HG03469 (cell line): ENCODE data around the gene LTV1.
"Not testable (repeated sequence)": the region's sequence is repeated elsewhere in the genome, so short reads cannot be mapped to it uniquely, and the experiment has no call there.

Experiments
- ATAC-seq: cut with Tn5 transposase; IDR thresholded peaks from one replicate; pipeline ENCODE4 v1.9.1; 2021; ENCODE audit warnings: mild to moderate bottlenecking, moderate library complexity, moderate number of reproducible peaks; ENCODE audit not compliant: unreplicated experiment

Gene LTV1, protein sequence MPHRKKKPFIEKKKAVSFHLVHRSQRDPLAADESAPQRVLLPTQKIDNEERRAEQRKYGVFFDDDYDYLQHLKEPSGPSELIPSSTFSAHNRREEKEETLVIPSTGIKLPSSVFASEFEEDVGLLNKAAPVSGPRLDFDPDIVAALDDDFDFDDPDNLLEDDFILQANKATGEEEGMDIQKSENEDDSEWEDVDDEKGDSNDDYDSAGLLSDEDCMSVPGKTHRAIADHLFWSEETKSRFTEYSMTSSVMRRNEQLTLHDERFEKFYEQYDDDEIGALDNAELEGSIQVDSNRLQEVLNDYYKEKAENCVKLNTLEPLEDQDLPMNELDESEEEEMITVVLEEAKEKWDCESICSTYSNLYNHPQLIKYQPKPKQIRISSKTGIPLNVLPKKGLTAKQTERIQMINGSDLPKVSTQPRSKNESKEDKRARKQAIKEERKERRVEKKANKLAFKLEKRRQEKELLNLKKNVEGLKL

DNA sequence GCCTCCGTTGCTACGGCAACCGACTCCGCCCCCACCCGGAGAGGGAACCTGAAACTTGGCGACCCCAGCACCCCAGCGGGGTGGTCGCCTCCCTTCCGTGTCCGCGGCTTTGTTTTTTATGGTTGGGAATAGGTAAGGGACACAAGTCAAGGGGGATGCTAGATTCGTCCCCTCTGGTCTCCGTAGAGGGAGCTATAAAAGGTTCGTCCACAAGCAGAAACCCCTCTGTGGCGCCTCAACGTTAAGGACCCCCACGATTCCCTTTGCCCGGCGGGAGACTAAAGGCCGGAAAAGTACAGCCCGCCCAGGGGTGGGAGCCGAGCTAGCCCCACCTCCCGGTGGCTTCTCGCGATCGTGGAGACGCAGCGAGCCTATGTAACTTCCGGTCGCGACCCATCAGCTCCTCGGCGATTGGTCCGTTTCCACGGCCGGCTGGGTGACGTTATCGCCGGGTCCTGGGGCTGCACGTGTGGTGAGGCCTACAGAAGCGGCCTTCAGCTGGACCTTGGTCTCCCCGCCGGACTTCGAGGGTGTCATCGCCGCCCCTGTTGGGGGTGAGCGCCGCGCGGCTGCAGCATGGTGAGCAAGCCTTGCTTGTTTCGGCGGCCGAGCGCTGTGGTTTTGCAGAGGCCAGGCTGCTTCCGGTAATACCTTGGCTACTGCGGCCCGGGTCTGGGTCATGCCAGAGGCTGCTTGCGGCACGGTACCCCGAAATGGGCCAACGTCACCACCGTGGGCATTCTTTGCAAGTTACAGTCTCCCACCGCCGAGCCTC is at the start of gene LTV1:
Gene LTV1 (plus strand): TSS at position 437 of the 775 bp plus-strand sequence. CDS start 140 bp downstream, at position 577.
- peak; percentile 100 for ATAC-seq

DNA sequence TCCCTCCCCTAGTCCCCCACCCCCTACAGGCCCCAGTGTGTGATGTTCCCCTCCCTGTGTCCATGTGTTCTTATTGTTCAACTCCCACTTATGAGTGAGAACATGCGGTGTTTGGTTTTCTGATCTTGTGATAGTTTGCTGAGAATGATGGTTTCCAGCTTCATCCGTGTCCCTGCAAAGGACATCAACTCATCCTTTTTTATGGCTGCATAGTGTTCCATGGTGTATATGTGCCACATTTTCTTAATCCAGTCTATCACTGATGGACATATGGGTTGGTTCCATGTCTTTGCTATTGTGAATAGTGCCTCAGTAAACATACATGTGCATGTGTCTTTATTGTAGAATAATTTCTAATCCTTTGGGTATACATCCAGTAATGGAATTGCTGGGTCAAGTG is 46.6 kb upstream of the LTV1 start:
- ATAC-seq, result not testable (repeated sequence)

DNA sequence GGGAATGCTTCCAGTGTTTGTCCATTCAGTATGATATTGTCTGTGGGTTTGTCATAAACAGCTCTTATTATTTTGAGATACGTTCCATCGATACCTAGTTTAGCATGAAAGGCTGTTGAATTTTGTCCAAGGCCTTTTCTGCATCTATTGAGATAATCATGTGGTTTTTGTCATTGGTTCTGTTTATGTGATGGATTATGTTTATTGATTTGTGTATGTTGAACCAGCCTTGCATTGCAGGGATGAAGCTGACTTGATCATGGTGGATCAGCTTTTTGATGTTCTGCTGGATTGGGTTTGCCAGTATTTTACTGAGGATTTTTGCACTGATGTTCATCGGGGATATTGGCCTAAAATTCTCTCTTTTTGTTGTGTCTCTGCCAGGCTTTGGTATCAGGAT is 44.7 kb upstream of the LTV1 start:
- ATAC-seq, result not testable (repeated sequence)

DNA sequence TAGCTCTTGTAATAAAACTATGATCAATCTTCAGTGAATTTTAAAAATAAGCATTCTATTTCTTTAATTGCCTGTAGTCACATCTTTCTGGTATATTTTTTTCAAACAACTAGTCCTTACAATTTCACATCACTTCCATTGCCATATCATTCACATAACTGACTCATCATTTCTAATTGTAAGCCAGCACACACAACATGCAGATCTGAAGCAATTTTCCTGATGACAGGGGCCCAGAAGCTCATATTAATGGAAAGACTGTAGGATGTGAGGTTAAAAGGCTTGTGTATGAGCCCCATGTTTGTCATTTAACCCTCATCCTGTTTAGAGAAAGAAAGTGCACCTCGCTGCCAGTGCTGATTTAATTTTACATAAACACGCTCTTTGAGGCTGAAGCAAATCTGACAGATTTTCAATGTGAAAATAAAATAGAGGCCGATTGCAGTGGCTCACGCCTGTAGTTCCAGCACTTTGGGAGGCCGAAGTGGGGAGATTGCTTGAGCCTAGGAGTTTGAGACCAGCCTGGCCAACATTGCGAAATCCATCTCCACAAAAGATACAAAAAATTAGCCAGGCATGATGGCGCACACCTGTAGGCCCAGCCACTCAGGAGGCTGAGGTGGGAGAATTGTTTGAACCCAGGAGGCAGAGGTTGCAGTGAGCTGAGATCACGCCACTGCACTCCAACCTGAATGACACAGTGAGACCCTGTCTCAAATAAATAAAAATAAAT is 40.1 kb upstream of the LTV1 start:
- ATAC-seq, result no peak

DNA sequence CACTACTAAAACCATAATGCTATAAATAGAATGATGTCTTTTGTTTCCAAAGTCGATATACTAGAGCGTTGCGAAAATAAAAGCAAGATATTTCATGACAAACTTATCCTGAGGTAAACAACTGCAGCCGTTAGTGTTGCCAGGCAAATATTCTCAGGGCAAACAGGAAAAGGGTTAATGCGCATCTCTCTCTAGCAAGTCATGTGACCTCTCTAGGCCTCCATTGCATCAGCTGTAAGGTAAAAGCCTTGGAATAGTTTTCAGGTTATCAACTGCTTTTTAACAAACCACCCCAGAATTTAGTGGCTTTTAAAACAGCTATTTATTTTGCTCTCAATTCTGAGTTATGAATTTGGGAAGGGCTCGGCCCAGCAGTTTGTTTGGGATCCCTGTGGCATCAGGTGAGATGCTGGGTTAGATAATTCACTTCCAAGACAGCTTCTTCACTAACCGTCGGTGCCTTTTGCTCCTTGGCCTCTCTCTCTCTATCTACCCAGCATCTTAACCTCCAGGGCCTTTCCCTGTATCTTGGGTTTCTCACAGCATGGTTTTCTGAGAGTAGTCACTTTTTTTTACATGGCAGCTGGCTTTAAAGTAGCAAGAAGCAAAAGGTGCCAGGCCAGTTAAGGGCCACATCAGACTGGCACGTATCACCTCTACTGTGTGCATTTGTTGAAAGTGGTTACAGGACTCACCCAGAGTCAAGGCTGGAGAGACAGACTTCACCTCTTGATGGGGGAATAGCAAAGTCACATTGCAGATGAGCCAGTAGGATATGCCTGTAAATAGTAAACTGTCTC is 39.2 kb upstream of the LTV1 start:
- ATAC-seq, result no peak

DNA sequence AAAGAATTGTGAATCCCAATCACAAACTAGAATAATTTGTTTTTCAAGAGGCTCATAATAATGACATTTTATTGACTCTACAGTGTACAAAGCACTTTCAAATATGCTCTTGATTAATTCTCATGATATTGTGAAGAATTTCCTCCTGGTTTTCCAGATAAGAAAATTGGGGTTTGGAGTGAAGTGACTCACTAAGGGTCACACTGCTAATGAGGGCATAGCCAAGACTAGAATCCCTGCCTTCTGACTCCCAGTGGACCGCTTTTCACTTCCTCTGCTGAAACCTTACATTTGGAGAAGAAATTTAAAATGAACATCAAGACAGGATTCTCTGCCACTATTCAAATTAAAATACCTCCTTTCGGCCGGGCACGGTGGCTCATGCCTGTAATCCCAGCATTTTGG is 38.3 kb upstream of the LTV1 start:
- no peak for ATAC-seq

DNA sequence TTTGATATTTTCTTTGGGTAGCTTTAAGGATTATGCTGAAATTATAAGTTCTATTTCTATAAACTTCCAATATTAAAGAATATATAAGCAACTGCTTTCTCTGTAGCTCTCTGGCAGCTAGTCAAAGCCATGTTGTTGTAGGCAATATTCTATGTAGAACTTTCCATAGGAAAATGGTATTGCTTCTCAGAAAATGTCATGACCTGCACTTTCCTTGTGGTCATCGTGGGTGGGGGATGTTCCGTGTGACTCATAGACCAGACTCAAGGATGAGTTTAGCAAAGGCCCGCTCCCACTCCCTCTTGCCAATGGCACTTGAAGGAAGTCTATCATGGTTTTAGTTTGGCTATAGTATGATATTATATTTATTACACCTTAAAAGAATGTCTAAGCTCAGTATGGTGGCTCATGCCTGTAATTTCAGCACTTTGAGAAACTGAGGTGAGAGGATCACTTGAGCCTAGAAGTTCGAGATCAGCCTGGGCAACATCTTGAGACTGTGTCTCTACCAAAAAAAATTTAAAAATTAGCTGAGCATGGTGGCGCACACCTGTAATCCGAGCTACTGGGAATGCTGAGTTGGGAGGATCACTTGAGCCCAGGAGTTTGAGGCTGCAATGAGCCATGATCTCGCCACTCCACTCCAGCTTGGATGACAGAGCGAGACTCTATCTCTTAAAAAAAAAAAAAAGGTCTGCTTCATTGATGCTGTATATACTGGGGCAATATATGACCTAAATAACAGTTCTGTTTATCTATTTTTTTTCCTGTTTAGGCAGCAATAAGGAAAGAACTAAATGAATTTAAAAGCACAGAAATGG is 36.6 kb upstream of the LTV1 start:
- ATAC-seq, result no peak

DNA sequence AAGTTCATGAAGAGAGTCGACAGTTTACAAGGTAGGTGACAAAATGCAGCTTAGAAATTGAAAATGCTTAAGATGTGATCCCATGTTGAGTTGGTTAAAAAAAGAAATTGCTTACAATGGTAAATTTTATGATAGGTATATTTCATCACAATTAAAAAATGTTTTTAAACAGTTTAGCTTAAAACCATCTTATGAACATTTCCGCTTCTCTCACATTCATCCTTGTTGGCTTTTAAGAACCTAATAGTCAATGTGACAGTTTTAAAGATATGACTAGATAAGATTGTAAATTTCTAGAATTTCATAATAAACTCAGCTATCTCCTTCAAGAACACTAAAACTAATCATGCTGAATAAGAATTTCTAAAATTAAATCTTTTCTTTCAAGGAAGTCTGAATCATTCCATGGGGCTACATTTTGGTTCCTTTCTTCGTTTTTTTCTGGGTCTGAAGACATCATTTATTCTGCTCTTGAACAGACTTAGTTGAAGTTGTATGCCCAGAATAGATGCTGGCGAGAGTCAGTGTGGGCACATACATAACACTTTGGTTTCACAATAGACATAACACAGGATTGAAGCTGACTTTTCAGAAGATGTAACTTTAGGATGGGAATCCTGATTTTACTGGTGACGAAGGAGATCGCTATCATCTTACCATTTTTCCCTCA is 35.9 kb upstream of the LTV1 start:
- no peak for ATAC-seq

DNA sequence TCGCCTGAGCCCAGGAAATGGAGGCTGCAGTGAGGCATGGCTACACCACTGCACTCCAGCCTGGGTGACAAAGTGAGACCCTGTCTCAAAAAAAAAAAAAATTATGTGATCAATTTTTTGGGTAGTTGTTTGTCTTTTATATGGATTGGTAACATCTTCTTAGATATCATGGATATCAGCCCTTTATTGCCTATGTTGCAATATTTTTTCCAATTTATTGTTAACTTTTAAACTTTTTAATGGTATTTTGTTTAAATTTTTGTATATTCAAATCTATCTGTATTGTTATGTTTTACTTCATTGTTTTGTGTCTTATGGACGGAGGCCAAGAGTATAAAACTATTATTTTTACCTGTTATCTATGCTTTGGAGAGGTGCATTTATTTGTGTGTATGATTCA is 32.4 kb upstream of the LTV1 start:
- ATAC-seq, result no peak

DNA sequence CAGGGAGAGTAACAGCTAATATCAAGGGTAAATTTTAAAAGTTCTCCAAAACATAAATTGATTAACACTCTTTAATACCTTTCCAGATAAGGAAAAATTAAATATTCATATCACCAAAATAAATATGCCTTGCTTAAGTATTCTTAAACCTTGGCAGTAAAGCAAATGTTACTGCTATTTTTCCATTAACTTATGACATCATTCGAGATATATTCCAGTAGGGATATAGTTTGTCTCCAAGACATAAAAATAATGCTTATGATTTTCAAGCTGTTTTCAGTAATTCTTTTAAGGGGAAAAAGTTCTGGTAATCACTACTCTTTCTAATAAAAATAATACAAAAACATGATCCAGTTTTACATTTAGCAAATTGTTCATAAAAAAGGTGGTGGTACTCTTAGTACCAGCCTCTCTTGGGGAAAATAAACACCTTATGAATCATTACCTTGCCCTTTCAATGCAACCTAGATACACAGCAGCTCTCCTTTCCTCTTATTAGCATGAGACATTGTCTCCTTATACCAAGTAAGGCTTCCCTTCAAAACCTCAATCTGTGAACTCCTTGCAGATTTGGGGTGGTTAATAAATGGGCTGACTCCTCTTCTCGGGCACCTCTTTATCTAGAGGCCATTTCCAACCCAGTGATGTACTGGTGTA is 31.5 kb upstream of the LTV1 start:
- ATAC-seq, result no peak

DNA sequence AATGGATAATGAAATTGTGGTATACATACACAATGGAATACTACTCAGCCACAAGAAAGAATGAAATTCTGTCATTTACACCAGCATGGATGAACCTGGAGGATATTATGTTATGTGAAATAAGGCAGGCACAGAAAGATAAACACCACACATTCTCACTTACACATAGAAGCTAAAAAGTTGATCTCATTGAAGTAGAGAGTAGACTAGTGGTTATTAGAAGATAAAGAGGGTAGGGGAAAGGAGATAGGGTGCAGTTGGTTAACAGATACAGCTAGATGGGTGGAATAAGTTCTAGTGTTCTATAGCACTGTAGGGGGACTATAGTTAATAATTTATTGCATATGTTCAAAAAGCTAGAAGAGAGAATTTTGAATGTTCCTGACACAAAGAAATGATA is 25.5 kb upstream of the LTV1 start:
- ATAC-seq, result no peak

DNA sequence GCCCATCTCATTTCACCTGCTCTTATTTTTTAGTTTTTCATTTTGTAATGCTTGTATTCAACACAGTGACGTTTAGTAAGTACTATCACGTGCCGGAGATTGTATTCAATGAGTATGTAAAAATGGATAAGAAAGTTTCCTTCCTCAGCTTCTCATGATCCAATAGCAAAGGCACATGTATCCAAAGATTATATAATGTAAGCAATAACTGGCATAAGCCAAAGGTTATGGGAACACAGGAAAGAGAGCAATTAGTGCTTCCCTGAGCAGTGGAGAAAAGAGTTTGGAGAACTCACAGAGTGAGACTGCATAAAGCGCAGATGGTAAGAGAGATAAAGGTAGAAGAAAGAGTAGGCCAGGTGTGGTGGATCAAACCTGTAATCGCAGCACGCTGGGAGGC is 21.8 kb upstream of the LTV1 start:
- ATAC-seq, result no peak

DNA sequence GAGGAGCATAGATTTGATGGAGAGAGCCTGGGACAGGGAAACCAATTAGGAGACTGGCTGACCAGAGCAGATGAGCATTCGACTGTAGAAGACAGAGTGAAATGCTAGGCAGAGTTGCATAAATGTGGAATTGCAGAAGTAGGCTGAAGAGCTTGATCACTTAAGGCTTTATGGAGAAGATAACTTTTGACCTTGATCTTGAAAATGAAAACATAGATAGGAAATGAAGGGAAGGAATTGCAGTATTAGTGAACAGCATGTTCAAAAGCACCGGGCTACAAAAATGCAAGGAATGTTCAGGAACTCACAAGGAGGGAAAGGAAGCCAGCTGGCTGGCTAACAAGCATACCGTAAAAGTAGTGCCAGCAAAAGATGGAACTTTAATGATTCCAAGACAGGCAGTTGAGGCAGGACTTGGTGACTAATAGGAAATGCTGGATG is 20.5 kb upstream of the LTV1 start:
- no peak for ATAC-seq

DNA sequence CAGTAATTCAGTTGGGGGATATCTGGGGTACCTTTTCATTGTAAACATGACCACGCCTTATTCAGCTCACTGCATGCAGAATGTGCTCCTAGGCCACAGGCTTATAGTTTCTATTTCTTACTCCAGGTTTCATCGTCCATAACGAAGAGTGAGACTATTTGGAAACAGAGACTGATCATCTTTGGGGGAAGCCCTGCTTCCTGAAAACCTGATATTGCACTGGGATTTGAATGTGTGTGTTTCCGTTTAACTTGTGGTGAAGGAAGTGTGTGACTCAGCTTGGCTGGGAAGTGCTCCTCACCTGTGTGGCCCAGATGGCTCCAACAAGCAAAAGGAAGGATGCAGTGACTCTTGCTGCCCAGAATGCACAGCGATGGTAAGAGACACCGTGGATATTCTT is 19.6 kb upstream of the LTV1 start:
- no peak for ATAC-seq

DNA sequence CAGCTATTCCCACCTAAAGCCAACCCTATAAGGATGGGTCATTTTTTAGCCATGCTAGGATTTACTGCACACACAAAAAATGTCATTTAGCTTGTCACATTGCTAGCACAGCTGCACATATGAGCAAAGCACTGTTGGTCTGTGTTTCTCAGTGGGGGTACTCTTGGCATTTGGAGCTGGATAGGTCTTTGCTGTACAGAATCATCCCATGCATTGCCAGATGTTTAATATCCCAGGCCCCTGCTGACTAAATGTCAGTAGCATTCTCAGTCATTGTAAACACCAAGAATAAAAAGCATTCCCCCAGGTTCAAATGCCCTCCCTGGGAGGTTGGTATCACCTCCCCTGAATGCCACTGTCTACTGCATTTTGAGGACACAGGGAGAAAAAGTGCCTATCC is 14.6 kb upstream of the LTV1 start:
- no peak for ATAC-seq

DNA sequence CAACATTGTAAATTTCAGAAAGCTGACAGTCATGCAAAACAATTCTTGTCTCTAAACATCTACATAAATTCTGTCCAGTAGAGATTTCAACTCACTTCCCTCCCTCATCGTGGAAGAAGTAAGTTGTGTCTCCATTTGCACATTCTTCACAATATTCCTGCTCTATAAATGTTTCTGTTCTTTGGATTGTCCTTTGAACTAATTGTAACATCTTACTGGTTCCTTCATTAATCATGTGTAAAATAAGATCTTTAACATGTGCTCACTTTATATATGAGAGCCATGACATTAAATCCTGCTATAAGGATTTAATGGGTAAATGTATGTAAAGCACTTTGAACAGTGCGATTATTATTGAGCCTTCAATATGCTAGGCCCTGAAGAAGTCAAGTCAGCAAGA is 7.0 kb upstream of the LTV1 start:
- ATAC-seq, result no peak

DNA sequence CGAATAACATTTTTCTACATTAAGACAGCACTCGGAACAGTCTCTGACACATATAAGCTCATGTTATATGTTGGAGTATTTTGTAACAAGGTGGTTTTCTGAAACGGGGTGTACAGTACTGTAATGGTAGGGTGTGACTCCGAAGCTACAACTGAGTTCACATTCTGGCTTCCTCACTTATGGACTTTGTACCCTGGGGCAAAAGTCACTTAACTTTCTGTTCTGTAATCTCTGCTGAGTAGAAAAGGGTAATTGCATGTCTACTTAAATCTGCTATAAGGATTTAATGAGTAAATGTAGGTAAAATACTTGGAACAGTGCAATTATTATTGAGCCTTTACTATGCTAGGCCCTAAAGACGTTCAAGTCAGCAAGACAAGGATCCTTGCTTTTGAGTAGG is 4.7 kb upstream of the LTV1 start:
- no peak for ATAC-seq

DNA sequence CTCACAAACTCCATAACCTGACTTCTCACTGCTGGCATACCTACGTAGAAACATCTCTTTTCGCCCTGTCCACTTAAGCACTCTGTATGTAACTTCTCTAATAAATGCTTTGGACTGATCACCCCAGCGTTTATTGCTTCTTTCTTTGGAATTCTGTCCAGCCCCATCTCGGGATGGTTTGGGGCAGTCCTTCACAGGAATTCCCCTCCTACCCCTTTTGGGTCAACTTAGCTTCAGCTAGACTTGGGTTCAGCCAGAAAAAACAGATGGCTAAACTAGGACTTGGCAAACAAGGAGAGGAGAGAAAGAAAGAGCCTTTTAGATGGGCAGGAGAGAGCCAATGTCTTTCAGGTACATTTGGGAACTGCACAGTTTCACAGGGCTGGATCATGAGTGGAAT is 3.9 kb upstream of the LTV1 start:
- ATAC-seq, result no peak
